SK-N-SH treated with all-trans-retinoic acid at 6 μM for 48 hours (cell line): ENCODE measurements around the gene ASB18.

Experiments
- CREB5 ChIP-seq: fragments of 250-450 bp; sonication (Bioruptor Pico); IDR thresholded peaks from 2 replicates; pipeline ENCODE4 v1.5.1; 2020; ENCODE audit warnings: low read depth, mild to moderate bottlenecking, moderate library complexity
- PATZ1 ChIP-seq: fragments of 250-450 bp; sonication (Bioruptor Pico); IDR thresholded peaks from 2 replicates; pipeline ENCODE4 v1.8.0; 2020; ENCODE audit warnings: mild to moderate bottlenecking, moderate library complexity, borderline replicate concordance
- PPARA ChIP-seq: fragments of 250-450 bp; sonication (Bioruptor Pico); IDR thresholded peaks from 2 replicates; pipeline ENCODE4 v1.5.0; 2020; ENCODE audit warnings: mild to moderate bottlenecking, borderline replicate concordance
- RARB ChIP-seq: fragments of 250-450 bp; sonication (Bioruptor Pico); IDR thresholded peaks from 2 replicates; pipeline ENCODE4 v1.8.0; 2021; ENCODE audit warnings: mild to moderate bottlenecking, moderate library complexity
- SNAI2 ChIP-seq: fragments of 250-450 bp; sonication (Bioruptor Pico); IDR thresholded peaks from 2 replicates; pipeline ENCODE4 v1.5.0; 2020; ENCODE audit warnings: mild to moderate bottlenecking, moderate library complexity
- TCF4 ChIP-seq: fragments of 250-450 bp; sonication (Bioruptor Pico); IDR thresholded peaks from 2 replicates; pipeline ENCODE4 v1.8.0; 2021; ENCODE audit warnings: mild to moderate bottlenecking, moderate library complexity, borderline replicate concordance
- ZC3H10 ChIP-seq: fragments of 250-450 bp; sonication (Bioruptor Pico); IDR thresholded peaks from 2 replicates; pipeline ENCODE4 v1.5.1; 2021; ENCODE audit warnings: mild to moderate bottlenecking, moderate library complexity
- ZFP3 ChIP-seq: fragments of 250-450 bp; sonication (Bioruptor Pico); IDR thresholded peaks from 2 replicates; pipeline ENCODE4 v1.5.0; 2020; ENCODE audit warnings: mild to moderate bottlenecking, moderate library complexity
- ZFP30 ChIP-seq: fragments of 450-650 bp; formaldehyde crosslinking; IDR thresholded peaks from 2 replicates; pipeline ENCODE4 v1.5.0; 2022; ENCODE audit warnings: mild to moderate bottlenecking, moderate library complexity
- ZNF565 ChIP-seq: fragments of 450-650 bp; formaldehyde crosslinking; conservative IDR thresholded peaks from 2 replicates; pipeline ENCODE4 v1.5.0; 2020; ENCODE audit warnings: low read depth, mild to moderate bottlenecking, moderate library complexity
- ZNF70 ChIP-seq: fragments of 450-650 bp; formaldehyde crosslinking; IDR thresholded peaks from 2 replicates; pipeline ENCODE4 v1.5.0; 2020; ENCODE audit warnings: mild to moderate bottlenecking, moderate library complexity

GRCh38 chr2:236155406-236155805 is 108.8 kb downstream of the ASB18 start:
- no peak for TF ChIP-seq CREB5 (CRISPR knock-in tag)
- no peak for TF ChIP-seq ZFP30
- no peak for TF ChIP-seq ZNF565
- TF ChIP-seq TCF4 (CRISPR knock-in tag) = no peak
- TF ChIP-seq PPARA = no peak
- no peak for TF ChIP-seq ZNF70
- TF ChIP-seq ZFP3 = no peak
- no peak for TF ChIP-seq PATZ1
- no peak for TF ChIP-seq RARB (CRISPR knock-in tag)
- TF ChIP-seq SNAI2 (CRISPR knock-in tag) = no peak
- TF ChIP-seq ZC3H10 (CRISPR knock-in tag) = no peak
